ENCODE measurements around the gene NOTO.
"Not testable (repeated sequence)": the region's sequence is repeated elsewhere in the genome, so short reads cannot be mapped to it uniquely, and the experiment has no call there.

Gene NOTO

DNA sequence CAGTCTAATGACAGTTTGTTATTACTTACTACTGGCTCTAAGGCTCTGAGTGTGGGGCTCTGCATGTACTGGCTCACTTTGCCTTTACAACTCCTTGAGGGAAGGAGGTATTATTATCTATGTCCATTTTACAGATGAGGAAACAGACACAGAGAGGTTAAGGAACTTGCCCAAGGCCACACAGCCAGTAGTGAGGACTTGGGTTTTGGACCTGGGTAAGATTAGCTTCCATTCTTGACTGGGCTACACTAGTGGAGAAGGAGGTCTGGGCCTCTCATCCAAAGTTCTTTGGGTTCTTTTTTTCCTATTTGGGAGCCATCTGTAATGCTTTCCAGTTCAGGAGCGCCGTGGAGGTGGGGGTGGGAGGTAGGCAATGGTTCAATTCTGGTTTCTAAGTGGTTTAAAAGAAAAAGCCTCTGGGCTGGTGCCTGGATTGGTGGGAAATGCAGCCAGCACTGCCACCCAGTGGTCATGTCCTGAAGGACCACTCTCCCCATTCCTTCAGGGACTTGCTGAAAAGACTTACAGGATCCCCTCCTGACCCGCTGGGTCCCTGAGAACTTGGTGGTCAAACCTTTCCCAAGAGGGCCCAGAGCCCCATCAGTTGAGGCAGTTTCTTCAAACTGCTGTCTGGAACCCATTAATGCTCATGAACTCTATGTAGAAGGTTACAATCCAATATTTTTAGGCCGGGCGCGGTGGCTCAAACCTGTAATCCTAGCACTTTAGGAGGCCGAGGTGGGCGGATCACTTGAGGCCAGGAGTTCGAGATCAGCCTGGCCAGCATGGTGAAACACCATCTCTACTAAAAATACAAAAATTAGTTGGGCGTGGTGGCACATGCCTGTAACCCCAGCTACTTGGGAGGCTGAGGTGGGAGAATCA, 38.6 kb upstream of the NOTO start:
- H3K23ac ChIP-seq (ENCODE audit: low read length in 2 of 2): no peak overlapping the region
- no peak overlapping the region for H2BK120ac ChIP-seq (ENCODE audit: low read depth, low read length)
- H2BK15ac ChIP-seq (ENCODE audit: low read depth, poor library complexity, severe bottlenecking): no peak overlapping the region
- H2BK12ac ChIP-seq (ENCODE audit: low read length in 2 of 2): no peak overlapping the region
- no peaks in the 10 kb centered on the region for H3K9me3 ChIP-seq (ENCODE audit: control insufficient read depth, low read length)
- no peak overlapping the region for H3K14ac ChIP-seq (ENCODE audit: low read length in 2 of 2)
- no peak overlapping the region for H3K4ac ChIP-seq (ENCODE audit: low read depth in 1 of 2, low read length in 2 of 2)
- H2BK5ac ChIP-seq (ENCODE audit: low read depth, low read length, poor library complexity, severe bottlenecking): no peak overlapping the region
- WGBS: 62% methylated on average over 7 of the region's 10 CpGs
- no peak overlapping the region for H3K27ac ChIP-seq (ENCODE audit: low read length, poor library complexity, severe bottlenecking)
- H3K79me1 ChIP-seq (replicated peaks; ENCODE audit: low read length, poor library complexity, severe bottlenecking): no peaks in the 10 kb centered on the region
- H3K4me3 ChIP-seq (ENCODE audit: insufficient read depth in 1 of 2, low read depth in 1 of 2, low read length in 2 of 2): no peak overlapping the region
- no peak overlapping the region for H2AFZ ChIP-seq (ENCODE audit: low read depth, low read length)
- H3K4me2 ChIP-seq (ENCODE audit: low read length, poor library complexity, severe bottlenecking): no peak overlapping the region
- H3K27me3 ChIP-seq (ENCODE audit: control insufficient read depth in 1 of 2, insufficient read depth in 1 of 2, low read length in 2 of 2): peaks cover 0 to 13% of the 10 kb centered on the region in 2 experiments
- H4K8ac ChIP-seq (ENCODE audit: low read length): no peak overlapping the region
- H3K4me1 ChIP-seq (ENCODE audit: control insufficient read depth, insufficient read depth, low read depth, low read length): no peaks in the 10 kb centered on the region
- no peak overlapping the region for H4K91ac ChIP-seq (ENCODE audit: low read length)
- no peak overlapping the region for H3K18ac ChIP-seq (ENCODE audit: low read depth in 1 of 2, low read length in 2 of 2)
- H3K9ac ChIP-seq (ENCODE audit: low read length): no peak overlapping the region
- DNase-seq: peak; percentile 78
- no peaks in the 10 kb centered on the region for H3K36me3 ChIP-seq (ENCODE audit: control insufficient read depth in 1 of 2, insufficient read depth in 2 of 2, low read depth in 1 of 2, low read length in 2 of 2)
- H2AK5ac ChIP-seq (ENCODE audit: low read length, severe bottlenecking): no peak overlapping the region

DNA sequence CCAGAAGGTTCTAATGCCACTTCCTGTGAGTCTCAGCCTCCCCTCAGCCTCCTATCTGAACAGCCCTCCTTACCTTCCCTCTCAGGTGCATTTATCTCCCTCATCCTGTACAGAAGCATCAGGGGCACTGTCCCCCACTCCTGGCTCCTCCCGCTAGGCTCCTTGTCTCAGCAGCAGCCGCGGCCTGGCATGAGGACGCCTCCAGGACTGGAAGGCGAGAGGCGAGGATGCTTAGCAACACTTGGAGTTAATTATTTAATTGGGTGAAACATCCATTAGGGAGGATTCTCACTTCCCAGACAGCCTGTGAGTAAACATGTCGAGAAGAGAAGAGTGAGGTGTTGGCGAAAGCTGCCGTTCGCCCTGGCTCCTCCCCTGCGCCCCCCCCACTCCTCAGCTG, 36.4 kb upstream of the NOTO start:
- not testable (repeated sequence) for H4K8ac ChIP-seq (ENCODE audit: low read length); H3K9me3 ChIP-seq (ENCODE audit: control insufficient read depth, low read length); DNase-seq; H3K79me1 ChIP-seq (replicated peaks; ENCODE audit: low read length, poor library complexity, severe bottlenecking); H3K14ac ChIP-seq (ENCODE audit: low read length in 2 of 2); H3K9ac ChIP-seq (ENCODE audit: low read length); H3K27me3 ChIP-seq (ENCODE audit: control insufficient read depth in 1 of 2, insufficient read depth in 1 of 2, low read length in 2 of 2); H2BK12ac ChIP-seq (ENCODE audit: low read length in 2 of 2); H2AFZ ChIP-seq (ENCODE audit: low read depth, low read length); H3K36me3 ChIP-seq (ENCODE audit: control insufficient read depth in 1 of 2, insufficient read depth in 2 of 2, low read depth in 1 of 2, low read length in 2 of 2); H3K23ac ChIP-seq (ENCODE audit: low read length in 2 of 2); H3K27ac ChIP-seq (ENCODE audit: low read length, poor library complexity, severe bottlenecking); H2AK5ac ChIP-seq (ENCODE audit: low read length, severe bottlenecking); H2BK15ac ChIP-seq (ENCODE audit: low read depth, poor library complexity, severe bottlenecking); H3K4me2 ChIP-seq (ENCODE audit: low read length, poor library complexity, severe bottlenecking); H2BK120ac ChIP-seq (ENCODE audit: low read depth, low read length); H3K4me1 ChIP-seq (ENCODE audit: control insufficient read depth, insufficient read depth, low read depth, low read length); H3K4me3 ChIP-seq (ENCODE audit: insufficient read depth in 1 of 2, low read depth in 1 of 2, low read length in 2 of 2); H4K91ac ChIP-seq (ENCODE audit: low read length); H3K4ac ChIP-seq (ENCODE audit: low read depth in 1 of 2, low read length in 2 of 2); H2BK5ac ChIP-seq (ENCODE audit: low read depth, low read length, poor library complexity, severe bottlenecking)
- H3K18ac ChIP-seq (ENCODE audit: low read depth in 1 of 2, low read length in 2 of 2): peak overlapping the region in 1 of 2 experiments; percentile 21
- WGBS: 69% methylated on average over 6 of the region's 11 CpGs

DNA sequence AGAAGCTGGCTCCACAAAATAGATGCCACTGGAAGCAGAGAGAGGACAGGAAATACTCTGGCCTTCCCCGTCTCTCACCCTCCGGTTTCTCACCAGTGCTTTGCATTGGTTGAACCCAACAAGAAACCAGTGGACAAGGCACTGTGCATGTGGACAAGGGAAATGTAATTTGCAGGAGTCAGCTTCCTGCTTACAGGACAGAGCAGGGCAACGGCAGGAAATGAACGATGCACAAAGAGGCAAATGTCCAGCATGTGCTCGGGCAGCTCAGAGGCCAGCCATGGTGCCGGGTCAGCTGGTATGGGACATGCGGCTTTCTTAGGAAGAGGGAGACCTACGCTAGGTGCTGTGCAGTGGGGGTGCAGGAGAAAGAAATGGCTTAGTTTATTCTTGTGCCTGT, 35.6 kb upstream of the NOTO start:
- H3K27ac ChIP-seq (ENCODE audit: low read length, poor library complexity, severe bottlenecking); H3K18ac ChIP-seq (ENCODE audit: low read depth in 1 of 2, low read length in 2 of 2); H2BK15ac ChIP-seq (ENCODE audit: low read depth, poor library complexity, severe bottlenecking); H3K23ac ChIP-seq (ENCODE audit: low read length in 2 of 2); H3K4me3 ChIP-seq (ENCODE audit: insufficient read depth in 1 of 2, low read depth in 1 of 2, low read length in 2 of 2); H2BK5ac ChIP-seq (ENCODE audit: low read depth, low read length, poor library complexity, severe bottlenecking); H2BK12ac ChIP-seq (ENCODE audit: low read length in 2 of 2); H3K36me3 ChIP-seq (ENCODE audit: control insufficient read depth in 1 of 2, insufficient read depth in 2 of 2, low read depth in 1 of 2, low read length in 2 of 2); H3K9me3 ChIP-seq (ENCODE audit: control insufficient read depth, low read length); H2AFZ ChIP-seq (ENCODE audit: low read depth, low read length); H2AK5ac ChIP-seq (ENCODE audit: low read length, severe bottlenecking); H2BK120ac ChIP-seq (ENCODE audit: low read depth, low read length); H3K4me2 ChIP-seq (ENCODE audit: low read length, poor library complexity, severe bottlenecking); H3K14ac ChIP-seq (ENCODE audit: low read length in 2 of 2); H3K79me1 ChIP-seq (replicated peaks; ENCODE audit: low read length, poor library complexity, severe bottlenecking); H3K4me1 ChIP-seq (ENCODE audit: control insufficient read depth, insufficient read depth, low read depth, low read length); H4K91ac ChIP-seq (ENCODE audit: low read length); H3K4ac ChIP-seq (ENCODE audit: low read depth in 1 of 2, low read length in 2 of 2); H4K8ac ChIP-seq (ENCODE audit: low read length); DNase-seq; H3K27me3 ChIP-seq (ENCODE audit: control insufficient read depth in 1 of 2, insufficient read depth in 1 of 2, low read length in 2 of 2); H3K9ac ChIP-seq (ENCODE audit: low read length): not testable (repeated sequence)
- 70% methylated on average over 4 of the region's 8 CpGs for WGBS

DNA sequence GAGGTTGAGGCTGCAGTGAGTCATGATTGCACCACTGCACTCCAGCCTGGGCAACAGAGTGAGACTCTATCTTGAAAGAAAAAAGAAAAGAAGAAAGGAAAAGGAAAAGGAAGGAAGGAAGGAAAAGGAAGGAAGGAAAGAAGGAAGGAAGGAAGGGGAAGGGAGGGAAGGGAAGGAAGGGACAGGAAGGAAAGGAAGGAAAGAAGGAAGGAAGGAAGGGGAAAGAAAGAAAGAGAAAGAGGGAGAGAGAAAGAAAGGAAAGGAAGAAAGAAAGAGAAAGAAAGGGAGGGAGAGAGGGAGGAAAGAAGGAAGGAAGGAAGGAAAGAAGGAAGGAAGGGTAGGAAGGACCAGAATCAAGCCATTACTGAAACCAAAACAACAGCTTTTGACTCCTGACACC, 34.0 kb upstream of the NOTO start:
- H2AFZ ChIP-seq (ENCODE audit: low read depth, low read length); H2BK12ac ChIP-seq (ENCODE audit: low read length in 2 of 2); H3K4me1 ChIP-seq (ENCODE audit: control insufficient read depth, insufficient read depth, low read depth, low read length); H3K9me3 ChIP-seq (ENCODE audit: control insufficient read depth, low read length); DNase-seq; H4K8ac ChIP-seq (ENCODE audit: low read length); H4K91ac ChIP-seq (ENCODE audit: low read length); H3K4me3 ChIP-seq (ENCODE audit: insufficient read depth in 1 of 2, low read depth in 1 of 2, low read length in 2 of 2); H3K18ac ChIP-seq (ENCODE audit: low read depth in 1 of 2, low read length in 2 of 2); H3K79me1 ChIP-seq (replicated peaks; ENCODE audit: low read length, poor library complexity, severe bottlenecking); H3K23ac ChIP-seq (ENCODE audit: low read length in 2 of 2); H3K9ac ChIP-seq (ENCODE audit: low read length); H2BK15ac ChIP-seq (ENCODE audit: low read depth, poor library complexity, severe bottlenecking); H3K36me3 ChIP-seq (ENCODE audit: control insufficient read depth in 1 of 2, insufficient read depth in 2 of 2, low read depth in 1 of 2, low read length in 2 of 2); H2BK5ac ChIP-seq (ENCODE audit: low read depth, low read length, poor library complexity, severe bottlenecking); H3K27ac ChIP-seq (ENCODE audit: low read length, poor library complexity, severe bottlenecking); H2BK120ac ChIP-seq (ENCODE audit: low read depth, low read length); H3K14ac ChIP-seq (ENCODE audit: low read length in 2 of 2); H3K4me2 ChIP-seq (ENCODE audit: low read length, poor library complexity, severe bottlenecking); H3K4ac ChIP-seq (ENCODE audit: low read depth in 1 of 2, low read length in 2 of 2); H3K27me3 ChIP-seq (ENCODE audit: control insufficient read depth in 1 of 2, insufficient read depth in 1 of 2, low read length in 2 of 2); H2AK5ac ChIP-seq (ENCODE audit: low read length, severe bottlenecking): not testable (repeated sequence)
